ENCODE data around the gene GNB1. TPM values are rescaled to one million over a fixed set of nuclear protein-coding genes. Genes with fewer than 3 reads are reported as not detected.

The GNB1 gene
- total RNA-seq, 1 experiment from 2014 or later = 339 TPM

- no peak for TF ChIP-seq ZNF416 (CRISPR knock-in tag; IDR thresholded peaks at IDR 0.05)
- TF ChIP-seq TCF7 (CRISPR knock-in tag; IDR thresholded peaks at IDR 0.05; ENCODE audit: low read depth) = no peak
- TF ChIP-seq ZBTB43 (CRISPR knock-in tag; IDR thresholded peaks at IDR 0.05) = no peak
- no peak for TF ChIP-seq SP1 (CRISPR knock-in tag; conservative IDR thresholded peaks at IDR 0.05)
Measured at GRCh38 chr1:1788646-1789431, 102.0 kb downstream of the GNB1 start (continued).

DNA sequence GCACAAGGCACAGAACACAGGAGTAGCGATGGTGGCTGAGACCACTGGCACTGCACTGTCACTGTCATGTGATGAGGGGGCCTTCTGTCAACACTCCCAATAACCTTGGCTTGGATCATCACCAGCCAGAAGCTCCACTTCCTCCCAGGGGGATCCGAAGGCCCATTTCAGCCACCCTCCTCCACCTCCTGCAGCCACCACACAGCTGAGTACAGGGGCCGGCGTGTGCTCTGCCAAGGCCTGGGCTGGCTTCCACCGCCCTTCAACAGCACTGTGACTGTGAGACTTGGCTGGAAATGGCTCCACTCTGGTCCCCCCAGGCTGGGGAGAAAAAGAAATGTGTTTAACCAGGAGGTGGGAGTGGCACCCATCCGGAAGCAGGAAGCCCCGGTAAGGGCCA is 102.8 kb downstream of the GNB1 start:
- ATAC-seq (no peak), DNase-seq (ENCODE audit: low spot score) (no peak)
- peaks cover 66% of the 10 kb centered on the region for H3K36me3 Mint-ChIP-seq
- TF ChIP-seq, protein P1, sequence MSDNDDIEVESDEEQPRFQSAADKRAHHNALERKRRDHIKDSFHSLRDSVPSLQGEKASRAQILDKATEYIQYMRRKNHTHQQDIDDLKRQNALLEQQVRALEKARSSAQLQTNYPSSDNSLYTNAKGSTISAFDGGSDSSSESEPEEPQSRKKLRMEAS (CRISPR knock-in tag; IDR thresholded peaks at IDR 0.05) = no peak
- TF ChIP-seq, protein P2, sequence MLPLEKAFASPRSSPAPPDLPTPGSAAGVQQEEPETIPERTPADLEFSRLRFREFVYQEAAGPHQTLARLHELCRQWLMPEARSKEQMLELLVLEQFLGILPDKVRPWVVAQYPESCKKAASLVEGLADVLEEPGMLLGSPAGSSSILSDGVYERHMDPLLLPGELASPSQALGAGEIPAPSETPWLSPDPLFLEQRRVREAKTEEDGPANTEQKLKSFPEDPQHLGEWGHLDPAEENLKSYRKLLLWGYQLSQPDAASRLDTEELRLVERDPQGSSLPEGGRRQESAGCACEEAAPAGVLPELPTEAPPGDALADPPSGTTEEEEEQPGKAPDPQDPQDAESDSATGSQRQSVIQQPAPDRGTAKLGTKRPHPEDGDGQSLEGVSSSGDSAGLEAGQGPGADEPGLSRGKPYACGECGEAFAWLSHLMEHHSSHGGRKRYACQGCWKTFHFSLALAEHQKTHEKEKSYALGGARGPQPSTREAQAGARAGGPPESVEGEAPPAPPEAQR (CRISPR knock-in tag; IDR thresholded peaks at IDR 0.05) = no peak
- TF ChIP-seq ZNF423 (CRISPR knock-in tag; IDR thresholded peaks at IDR 0.05) = no peak
- no peak for TF ChIP-seq TCF7 (CRISPR knock-in tag; IDR thresholded peaks at IDR 0.05; ENCODE audit: low read depth)
- TF ChIP-seq ZNF263 (CRISPR knock-in tag; IDR thresholded peaks at IDR 0.05; ENCODE audit: low read depth) = no peak
- TF ChIP-seq ELF4 (CRISPR knock-in tag; IDR thresholded peaks at IDR 0.05; ENCODE audit: low read depth) = no peak
- no peak for TF ChIP-seq RELA (CRISPR knock-in tag; IDR thresholded peaks at IDR 0.05; ENCODE audit: borderline replicate concordance)
- TF ChIP-seq NR3C1 (CRISPR knock-in tag; conservative IDR thresholded peaks at IDR 0.05; ENCODE audit: low read depth) = no peak
- TF ChIP-seq, protein P3, sequence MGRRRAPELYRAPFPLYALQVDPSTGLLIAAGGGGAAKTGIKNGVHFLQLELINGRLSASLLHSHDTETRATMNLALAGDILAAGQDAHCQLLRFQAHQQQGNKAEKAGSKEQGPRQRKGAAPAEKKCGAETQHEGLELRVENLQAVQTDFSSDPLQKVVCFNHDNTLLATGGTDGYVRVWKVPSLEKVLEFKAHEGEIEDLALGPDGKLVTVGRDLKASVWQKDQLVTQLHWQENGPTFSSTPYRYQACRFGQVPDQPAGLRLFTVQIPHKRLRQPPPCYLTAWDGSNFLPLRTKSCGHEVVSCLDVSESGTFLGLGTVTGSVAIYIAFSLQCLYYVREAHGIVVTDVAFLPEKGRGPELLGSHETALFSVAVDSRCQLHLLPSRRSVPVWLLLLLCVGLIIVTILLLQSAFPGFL (CRISPR knock-in tag; IDR thresholded peaks at IDR 0.05; ENCODE audit: borderline replicate concordance) = no peak
- TF ChIP-seq JUN (CRISPR knock-in tag; IDR thresholded peaks at IDR 0.05) = no peak
- TF ChIP-seq, protein P4, sequence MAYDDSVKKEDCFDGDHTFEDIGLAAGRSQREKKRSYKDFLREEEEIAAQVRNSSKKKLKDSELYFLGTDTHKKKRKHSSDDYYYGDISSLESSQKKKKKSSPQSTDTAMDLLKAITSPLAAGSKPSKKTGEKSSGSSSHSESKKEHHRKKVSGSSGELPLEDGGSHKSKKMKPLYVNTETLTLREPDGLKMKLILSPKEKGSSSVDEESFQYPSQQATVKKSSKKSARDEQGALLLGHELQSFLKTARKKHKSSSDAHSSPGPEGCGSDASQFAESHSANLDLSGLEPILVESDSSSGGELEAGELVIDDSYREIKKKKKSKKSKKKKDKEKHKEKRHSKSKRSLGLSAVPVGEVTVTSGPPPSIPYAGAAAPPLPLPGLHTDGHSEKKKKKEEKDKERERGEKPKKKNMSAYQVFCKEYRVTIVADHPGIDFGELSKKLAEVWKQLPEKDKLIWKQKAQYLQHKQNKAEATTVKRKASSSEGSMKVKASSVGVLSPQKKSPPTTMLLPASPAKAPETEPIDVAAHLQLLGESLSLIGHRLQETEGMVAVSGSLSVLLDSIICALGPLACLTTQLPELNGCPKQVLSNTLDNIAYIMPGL (CRISPR knock-in tag; IDR thresholded peaks at IDR 0.05) = no peak
- TF ChIP-seq NFE2L1 (CRISPR knock-in tag; IDR thresholded peaks at IDR 0.05) = no peak
- TF ChIP-seq RORB (CRISPR knock-in tag; IDR thresholded peaks at IDR 0.05) = no peak
- TF ChIP-seq E2F5 (CRISPR knock-in tag; IDR thresholded peaks at IDR 0.05) = no peak
- peaks cover 8% of the 10 kb centered on the region for H3K4me1 Mint-ChIP-seq
- no peaks in the 10 kb centered on the region for H3K27me3 Mint-ChIP-seq (ENCODE audit: low read depth)
- POLR2A ChIA-PET = no interaction called here
- H3K4me3 Mint-ChIP-seq = no peak overlapping the region
- no peaks in the 10 kb centered on the region for H3K9me3 Mint-ChIP-seq
- H3K27ac Mint-ChIP-seq = no peak overlapping the region
- CTCF ChIA-PET = interaction anchor here (0.8 to 3.1 kb wide), 4 partner anchors 35 to 120 kb away, joined by 3 to 42 read pairs (median 6); no protein-coding TSS in a partner anchor

Data from WTC11 (cell line).